C4-2B (cell line): Measurements from ENCODE around the gene PPIF.

ENCODE experiments used
- ZFX ChIP-seq: fragments of 450-650 bp; IDR thresholded peaks from 2 replicates; pipeline ENCODE4 v1.6.1; 2017
- TF ChIP-seq, protein P1 (sequence below): fragments of 450-650 bp; conservative IDR thresholded peaks from 2 replicates; pipeline ENCODE4 v1.5.1; 2017; ENCODE audit warnings: mild to moderate bottlenecking

DNA sequence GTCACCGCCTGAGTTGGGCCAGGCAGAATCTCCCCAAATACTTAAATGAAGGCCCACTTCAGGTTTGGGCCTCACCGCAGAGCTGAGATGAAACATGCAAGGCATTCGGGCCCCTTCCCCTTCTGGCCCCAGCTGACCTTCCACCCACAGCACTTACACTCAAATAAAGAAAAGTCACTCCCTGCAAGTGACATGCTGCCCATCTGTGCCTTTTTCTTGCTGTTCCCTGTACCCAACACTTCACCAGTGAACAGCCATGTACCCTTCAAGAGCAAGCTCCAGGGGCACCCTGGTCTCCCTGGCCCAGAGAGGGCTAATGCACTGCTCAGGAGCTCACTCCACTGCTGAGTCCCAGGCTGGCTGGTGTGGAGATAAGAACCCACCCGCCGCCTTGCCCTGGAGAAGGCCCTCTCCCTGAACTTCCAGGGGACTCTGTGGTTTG is 57.4 kb downstream of the PPIF start:
- TF ChIP-seq, protein P1, sequence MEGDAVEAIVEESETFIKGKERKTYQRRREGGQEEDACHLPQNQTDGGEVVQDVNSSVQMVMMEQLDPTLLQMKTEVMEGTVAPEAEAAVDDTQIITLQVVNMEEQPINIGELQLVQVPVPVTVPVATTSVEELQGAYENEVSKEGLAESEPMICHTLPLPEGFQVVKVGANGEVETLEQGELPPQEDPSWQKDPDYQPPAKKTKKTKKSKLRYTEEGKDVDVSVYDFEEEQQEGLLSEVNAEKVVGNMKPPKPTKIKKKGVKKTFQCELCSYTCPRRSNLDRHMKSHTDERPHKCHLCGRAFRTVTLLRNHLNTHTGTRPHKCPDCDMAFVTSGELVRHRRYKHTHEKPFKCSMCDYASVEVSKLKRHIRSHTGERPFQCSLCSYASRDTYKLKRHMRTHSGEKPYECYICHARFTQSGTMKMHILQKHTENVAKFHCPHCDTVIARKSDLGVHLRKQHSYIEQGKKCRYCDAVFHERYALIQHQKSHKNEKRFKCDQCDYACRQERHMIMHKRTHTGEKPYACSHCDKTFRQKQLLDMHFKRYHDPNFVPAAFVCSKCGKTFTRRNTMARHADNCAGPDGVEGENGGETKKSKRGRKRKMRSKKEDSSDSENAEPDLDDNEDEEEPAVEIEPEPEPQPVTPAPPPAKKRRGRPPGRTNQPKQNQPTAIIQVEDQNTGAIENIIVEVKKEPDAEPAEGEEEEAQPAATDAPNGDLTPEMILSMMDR: no peak
- TF ChIP-seq ZFX: no peak
